Large intestine (tissue), 3 donors: ENCODE data around the gene HES1. TPM values are rescaled to one million over a fixed set of nuclear protein-coding genes. Genes with fewer than 3 reads are reported as not detected.
"Not testable (repeated sequence)": the region's sequence is repeated elsewhere in the genome, so short reads cannot be mapped to it uniquely, and the experiment has no call there.

ENCODE experiments used
- DNase-seq, 2 donors: peaks; one replicate each; pipeline versions ENCODE4 v3.0.0 to v3.0.0-alpha.2; 2013
- H3K27ac ChIP-seq: one replicate; pipeline ENCODE4 v1.5.1; 2013; ENCODE audit warnings: low read length
- H3K27me3 ChIP-seq: 2 replicates; pipeline ENCODE4 v1.6.1; 2013; ENCODE audit warnings: low read length; ENCODE audit not compliant: control insufficient read depth, insufficient read depth
- H3K36me3 ChIP-seq: 2 replicates; pipeline ENCODE4 v1.6.1; 2013; ENCODE audit warnings: low read length; ENCODE audit not compliant: control insufficient read depth, insufficient read depth
- H3K4me1 ChIP-seq: one replicate; pipeline ENCODE4 v1.6.1; 2013; ENCODE audit warnings: low read length; ENCODE audit not compliant: control insufficient read depth, insufficient read depth
- H3K4me3 ChIP-seq: one replicate; pipeline ENCODE4 v1.5.1; 2013; ENCODE audit warnings: low read length
- H3K9me3 ChIP-seq: one replicate; pipeline ENCODE4 v1.6.1; 2013; ENCODE audit warnings: mild to moderate bottlenecking, low read depth, low read length, moderate library complexity; ENCODE audit not compliant: control insufficient read depth
- WGBS: methylation state at CpG from one replicate; pipeline ENCODE4 v1.1.5; 2013; ENCODE audit warnings: low lambda C conversion rate; ENCODE audit not compliant: insufficient coverage; 5-methylcytosine and 5-hydroxymethylcytosine counted together
- polyA plus RNA-seq: library from polyadenylated mRNA; unstranded; fragments of 120-200 nt; gene quantifications from one replicate; pipeline ENCODE4 v1.2.1, GENCODE V29; 2013

HES1 gene
- polyA plus RNA-seq, 1 donor: 53.9 TPM

GRCh38 chr3:194140520-194141414 is 4.8 kb downstream of the HES1 start:
- Histone ChIP-seq H3K36me3 (peaks cover 9% of the 10 kb centered on the region), H3K4me1 (peaks cover 25% of the 10 kb centered on the region), H3K27ac (peak overlapping the region; percentile 89), H3K9me3 (no peaks in the 10 kb centered on the region), H3K27me3 (no peaks in the 10 kb centered on the region), H3K4me3 (peak overlapping the region; percentile 58)
- no CpG with 5 or more reads among the region's 71 CpGs for WGBS
- peak in 1 of 2 donors; percentile 79 for DNase-seq

- Histone ChIP-seq H3K27me3 (no peaks in the 10 kb centered on the region), H3K4me1 (peaks cover 25% of the 10 kb centered on the region), H3K9me3 (no peaks in the 10 kb centered on the region), H3K4me3 (peak overlapping the region; percentile 58), H3K36me3 (peaks cover 9% of the 10 kb centered on the region), H3K27ac (peak overlapping the region; percentile 94)
- WGBS: no CpG with 5 or more reads among the region's 65 CpGs
- peak; percentile 79 to 92 for DNase-seq
Measured at GRCh38 chr3:194141415-194142155, 5.6 kb downstream of the HES1 start.

GRCh38 chr3:194142156-194142910 is 6.4 kb downstream of the HES1 start:
- peak overlapping the region; percentile 35 for H3K4me3 ChIP-seq

GRCh38 chr3:194145702-194146101 is 9.8 kb downstream of the HES1 start:
- H3K9me3 ChIP-seq: no peaks in the 10 kb centered on the region
- no peak overlapping the region for H3K27ac ChIP-seq
- DNase-seq: no peak
- H3K27me3 ChIP-seq: no peaks in the 10 kb centered on the region
- no peak overlapping the region for H3K4me3 ChIP-seq
- H3K4me1 ChIP-seq: peaks cover 10% of the 10 kb centered on the region
- WGBS: no CpG with 5 or more reads among the region's 2 CpGs
- no peaks in the 10 kb centered on the region for H3K36me3 ChIP-seq

More at GRCh38 chr3:194142156-194142910, 6.4 kb downstream of the HES1 start:
- no peak for DNase-seq
- H3K9me3 ChIP-seq: no peaks in the 10 kb centered on the region
- peaks cover 25% of the 10 kb centered on the region for H3K4me1 ChIP-seq
- H3K36me3 ChIP-seq: peaks cover 8% of the 10 kb centered on the region
- 53% methylated on average over 3 of the region's 14 CpGs for WGBS
- H3K27me3 ChIP-seq: no peaks in the 10 kb centered on the region
- peak overlapping the region; percentile 94 for H3K27ac ChIP-seq

- H3K27me3 ChIP-seq: no peaks in the 10 kb centered on the region
- H3K9me3 ChIP-seq: no peaks in the 10 kb centered on the region
- peaks cover under 1% of the 10 kb centered on the region for H3K4me1 ChIP-seq
- H3K36me3 ChIP-seq: no peaks in the 10 kb centered on the region
- 100% methylated on average over 1 of the region's 7 CpGs for WGBS
- no peak overlapping the region for H3K4me3 ChIP-seq
- no peak overlapping the region for H3K27ac ChIP-seq
- DNase-seq: no peak
Measured at GRCh38 chr3:194147679-194148078, 11.7 kb downstream of the HES1 start.

GRCh38 chr3:194148383-194148782 is 12.4 kb downstream of the HES1 start:
- DNase-seq: no peak
- Histone ChIP-seq H3K9me3 (no peaks in the 10 kb centered on the region), H3K4me1 (no peaks in the 10 kb centered on the region), H3K27ac (no peak overlapping the region), H3K36me3 (no peaks in the 10 kb centered on the region), H3K4me3 (no peak overlapping the region), H3K27me3 (no peaks in the 10 kb centered on the region)
- WGBS: 50% methylated on average over 2 of the region's 7 CpGs

- H3K4me3 ChIP-seq: no peak overlapping the region
- peaks cover 3% of the 10 kb centered on the region for H3K9me3 ChIP-seq
- no peaks in the 10 kb centered on the region for H3K27me3 ChIP-seq
- H3K36me3 ChIP-seq: no peaks in the 10 kb centered on the region
- peak in 1 of 2 donors; percentile 36 for DNase-seq
- WGBS: 68% methylated on average over 3 of the region's 8 CpGs
- H3K27ac ChIP-seq: no peak overlapping the region
- H3K4me1 ChIP-seq: no peaks in the 10 kb centered on the region
Measured at GRCh38 chr3:194150252-194150934, 14.4 kb downstream of the HES1 start.

- WGBS: no CpG with 5 or more reads among the region's 2 CpGs
- not testable (repeated sequence) for H3K27me3 ChIP-seq, DNase-seq, H3K4me1 ChIP-seq, H3K9me3 ChIP-seq, H3K36me3 ChIP-seq, H3K27ac ChIP-seq, H3K4me3 ChIP-seq
Measured at GRCh38 chr3:194150935-194151302, 15.0 kb downstream of the HES1 start.

- no peak for DNase-seq
- Histone ChIP-seq H3K36me3 (no peaks in the 10 kb centered on the region), H3K4me1 (peaks cover 9% of the 10 kb centered on the region), H3K9me3 (peaks cover 3% of the 10 kb centered on the region), H3K4me3 (no peak overlapping the region), H3K27me3 (no peaks in the 10 kb centered on the region), H3K27ac (no peak overlapping the region)
- WGBS: no CpG with 5 or more reads among the region's 6 CpGs
Measured at GRCh38 chr3:194154346-194154745, 18.4 kb downstream of the HES1 start.
